DND-41 (cell line): ENCODE measurements around the gene PKD1.

ENCODE experiments used
- EZH2 ChIP-seq: IDR thresholded peaks from 3 replicates; pipeline ENCODE4 v1.6.1; 2012; ENCODE audit warnings: borderline replicate concordance, low read depth, mild to moderate bottlenecking, moderate library complexity, low read length, inconsistent platforms; ENCODE audit not compliant: severe bottlenecking
- TF ChIP-seq, protein P1 (sequence below): IDR thresholded peaks from 2 replicates; pipeline ENCODE4 v1.5.1; 2012; ENCODE audit warnings: borderline replicate concordance, low read length, moderate library complexity, mild to moderate bottlenecking; ENCODE audit not compliant: poor library complexity, severe bottlenecking; ENCODE audit errors: extremely low read depth

DNA sequence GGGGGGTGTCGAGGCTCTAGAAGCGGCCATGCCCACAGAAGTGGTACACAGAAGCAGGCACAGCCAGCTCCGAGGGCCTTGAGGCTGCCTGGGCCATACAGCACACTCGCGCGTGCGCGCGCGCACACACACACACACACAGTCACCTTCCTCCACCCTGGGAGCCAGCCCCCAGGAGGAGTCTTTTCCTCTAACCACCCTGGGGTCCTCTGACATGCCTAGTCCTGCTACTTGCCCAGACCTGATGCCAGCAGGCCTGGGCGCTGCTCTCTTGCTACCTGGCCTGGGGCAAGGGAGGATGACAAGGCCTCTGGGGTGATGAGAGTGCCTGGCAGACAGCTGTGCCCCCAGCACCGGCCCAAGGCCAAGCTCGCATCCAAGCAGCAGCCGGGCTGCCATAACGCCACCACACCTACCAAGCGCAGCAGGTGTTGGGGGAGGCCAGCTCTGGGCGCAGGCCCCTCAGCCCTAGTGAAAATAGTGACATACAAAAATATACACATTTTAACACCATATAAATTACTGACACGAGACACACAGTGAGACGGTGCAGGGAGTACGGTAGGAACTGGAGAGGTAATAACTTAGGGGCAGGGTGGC is 46.8 kb downstream of the PKD1 start:
- TF ChIP-seq, protein P1, sequence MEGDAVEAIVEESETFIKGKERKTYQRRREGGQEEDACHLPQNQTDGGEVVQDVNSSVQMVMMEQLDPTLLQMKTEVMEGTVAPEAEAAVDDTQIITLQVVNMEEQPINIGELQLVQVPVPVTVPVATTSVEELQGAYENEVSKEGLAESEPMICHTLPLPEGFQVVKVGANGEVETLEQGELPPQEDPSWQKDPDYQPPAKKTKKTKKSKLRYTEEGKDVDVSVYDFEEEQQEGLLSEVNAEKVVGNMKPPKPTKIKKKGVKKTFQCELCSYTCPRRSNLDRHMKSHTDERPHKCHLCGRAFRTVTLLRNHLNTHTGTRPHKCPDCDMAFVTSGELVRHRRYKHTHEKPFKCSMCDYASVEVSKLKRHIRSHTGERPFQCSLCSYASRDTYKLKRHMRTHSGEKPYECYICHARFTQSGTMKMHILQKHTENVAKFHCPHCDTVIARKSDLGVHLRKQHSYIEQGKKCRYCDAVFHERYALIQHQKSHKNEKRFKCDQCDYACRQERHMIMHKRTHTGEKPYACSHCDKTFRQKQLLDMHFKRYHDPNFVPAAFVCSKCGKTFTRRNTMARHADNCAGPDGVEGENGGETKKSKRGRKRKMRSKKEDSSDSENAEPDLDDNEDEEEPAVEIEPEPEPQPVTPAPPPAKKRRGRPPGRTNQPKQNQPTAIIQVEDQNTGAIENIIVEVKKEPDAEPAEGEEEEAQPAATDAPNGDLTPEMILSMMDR: no peak
- no peak for TF ChIP-seq EZH2
